ENCODE results near the gene USP32. TPM values are rescaled to one million over a fixed set of nuclear protein-coding genes. Genes with fewer than 3 reads are reported as not detected.

Gene USP32
- total and polyA plus RNA-seq, 2 of the 8 experiments (the other 6 are each of a cell fraction or from before 2014, with no cell fraction given), result 29.6 to 112 TPM

DNA sequence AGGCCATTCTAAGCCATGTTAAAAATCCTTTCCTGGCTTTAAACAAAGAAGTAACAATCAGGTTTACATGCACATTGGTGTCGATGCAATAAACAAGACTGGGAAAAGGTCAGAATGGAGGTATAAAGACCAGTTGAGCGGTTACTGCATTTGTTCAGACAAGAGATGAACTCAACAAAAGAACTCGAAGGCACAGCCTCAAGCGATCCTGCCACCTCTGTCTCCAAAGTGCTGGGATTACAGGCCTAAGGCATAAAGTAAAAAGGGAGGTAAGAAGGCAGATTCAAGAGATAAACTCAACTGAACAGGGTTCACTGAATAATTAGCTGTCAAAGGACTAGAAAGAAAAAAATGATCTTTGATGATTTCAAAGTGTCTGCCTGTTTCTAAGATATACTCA, 39.4 kb downstream of the USP32 start:
- H3K14ac ChIP-seq (ENCODE audit: insufficient read length), result no peak overlapping the region
- no peak overlapping the region for H2BK20ac ChIP-seq (ENCODE audit: low read length)
- no peaks in the 10 kb centered on the region for H3K23me2 ChIP-seq (ENCODE audit: low read depth, low read length)
- H3K4me1 ChIP-seq (replicated peaks in 1 of 4; ENCODE audit: control insufficient read depth in 3 of 4, insufficient read depth in 4 of 4, low read length in 3 of 4), result peaks cover 0 to 4% (median 1%) of the 10 kb centered on the region in 4 experiments; a peak in 2 of 7 replicates
- no peak overlapping the region for H2BK5ac ChIP-seq (ENCODE audit: low read depth, low read length)
- CTCF ChIA-PET (ENCODE audit: partially characterized antibody), result interaction anchor here (0.6 kb wide), 1 partner anchor 31 kb away, joined by 3 read pairs; no protein-coding TSS in a partner anchor
- 95% methylated on average over 4 of the region's 4 CpGs; no CpG with 5 or more reads in 1 of the 2 experiments for WGBS, 2 experiments (ENCODE audit: extremely low coverage in 1 of 2, insufficient coverage in 1 of 2, insufficient read length in 1 of 2, insufficient replicate concordance in 2 of 2, low coverage in 1 of 2, low lambda C conversion rate in 2 of 2, missing lambda C conversion rate in 1 of 2)
- H3K36me3 ChIP-seq (ENCODE audit: control insufficient read depth in 2 of 4, insufficient read depth in 4 of 4, low read length in 3 of 4), result no peaks in the 10 kb centered on the region; a peak in 1 of 8 replicates
- peaks cover 3 to 5% of the 10 kb centered on the region in 2 experiments for H4K20me1 ChIP-seq (replicated peaks in 1 of 2; ENCODE audit: control insufficient read depth in 1 of 2, insufficient read depth in 2 of 2, low read length in 2 of 2)
- no peak for DNase-seq (ENCODE audit: low read depth in 1 of 2, low spot score in 2 of 2)
- H2AK5ac ChIP-seq (ENCODE audit: low read depth, low read length), result no peak overlapping the region
- H3K79me1 ChIP-seq (ENCODE audit: low read depth, low read length), result peaks cover 8% of the 10 kb centered on the region
- no peak for FAIRE-seq
- H3K23ac ChIP-seq (ENCODE audit: insufficient read length), result no peak overlapping the region
- H3K9ac ChIP-seq (replicated peaks in 1 of 4; ENCODE audit: extremely low read depth in 1 of 4, low read depth in 3 of 4, low read length in 3 of 4), result no peak overlapping the region
- H4K8ac ChIP-seq (ENCODE audit: extremely low read depth, insufficient read depth, low read length), result no peak overlapping the region
- peaks cover 0 to 95% of the 10 kb centered on the region in 2 experiments; a peak in 2 of 4 replicates for H3K79me2 ChIP-seq (ENCODE audit: control insufficient read depth in 1 of 2, insufficient read depth in 2 of 2, low read length in 2 of 2)
- no peak overlapping the region for H4K91ac ChIP-seq (replicated peaks; ENCODE audit: insufficient read length, low read length)
- no peak overlapping the region for H3K4me3 ChIP-seq (ENCODE audit: extremely low read depth in 1 of 4, insufficient read depth in 2 of 4, low read depth in 3 of 4, low read length in 4 of 4)
- no peak overlapping the region for H3K56ac ChIP-seq (replicated peaks; ENCODE audit: insufficient read length, low read depth, low read length)
- H4K5ac ChIP-seq (ENCODE audit: insufficient read length, low read depth, low read length), result no peak overlapping the region
- no peak overlapping the region for H2AFZ ChIP-seq (ENCODE audit: low read length)
- H2BK120ac ChIP-seq (replicated peaks; ENCODE audit: low read depth, low read length), result no peak overlapping the region
- H3K18ac ChIP-seq (ENCODE audit: extremely low read depth, low read length), result no peak overlapping the region
- H2BK12ac ChIP-seq (ENCODE audit: low read depth, low read length), result no peak overlapping the region
- H3K27me3 ChIP-seq (replicated peaks in 1 of 4; ENCODE audit: control insufficient read depth in 3 of 4, extremely low read depth in 1 of 4, insufficient read depth in 3 of 4, low read length in 3 of 4), result no peaks in the 10 kb centered on the region
- no peak overlapping the region for H3K4ac ChIP-seq (replicated peaks; ENCODE audit: insufficient read length, low read depth, low read length)
- no peak overlapping the region for H3K27ac ChIP-seq (ENCODE audit: low read depth, low read length)
- no peak overlapping the region for H3K4me2 ChIP-seq (ENCODE audit: insufficient read depth in 1 of 2, low read depth in 2 of 2, low read length in 2 of 2)
- H3K9me3 ChIP-seq (ENCODE audit: insufficient read depth in 2 of 2, low read depth in 1 of 2, low read length in 1 of 2), result no peaks in the 10 kb centered on the region
- H2BK15ac ChIP-seq (ENCODE audit: low read length), result no peak overlapping the region
- POLR2A ChIA-PET (ENCODE audit: partially characterized antibody), result interaction anchor here (0.6 kb wide), 1 partner anchor 683 kb away, joined by 4 read pairs; no protein-coding TSS in a partner anchor
- no peak for TF ChIP-seq KDM4A (IDR thresholded peaks at IDR 0.05; ENCODE audit: low read depth, low read length, severe bottlenecking)
- no peak for TF ChIP-seq BCL11A (IDR thresholded peaks at IDR 0.05; ENCODE audit: low read depth in 2 of 2, low read length in 2 of 2)
- TF ChIP-seq, protein P1, sequence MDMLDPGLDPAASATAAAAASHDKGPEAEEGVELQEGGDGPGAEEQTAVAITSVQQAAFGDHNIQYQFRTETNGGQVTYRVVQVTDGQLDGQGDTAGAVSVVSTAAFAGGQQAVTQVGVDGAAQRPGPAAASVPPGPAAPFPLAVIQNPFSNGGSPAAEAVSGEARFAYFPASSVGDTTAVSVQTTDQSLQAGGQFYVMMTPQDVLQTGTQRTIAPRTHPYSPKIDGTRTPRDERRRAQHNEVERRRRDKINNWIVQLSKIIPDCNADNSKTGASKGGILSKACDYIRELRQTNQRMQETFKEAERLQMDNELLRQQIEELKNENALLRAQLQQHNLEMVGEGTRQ (IDR thresholded peaks at IDR 0.05; ENCODE audit: low read length), result no peak
- TF ChIP-seq KDM1A (IDR thresholded peaks at IDR 0.05; ENCODE audit: borderline replicate concordance, low read length), result no peak
- TF ChIP-seq, protein P2, sequence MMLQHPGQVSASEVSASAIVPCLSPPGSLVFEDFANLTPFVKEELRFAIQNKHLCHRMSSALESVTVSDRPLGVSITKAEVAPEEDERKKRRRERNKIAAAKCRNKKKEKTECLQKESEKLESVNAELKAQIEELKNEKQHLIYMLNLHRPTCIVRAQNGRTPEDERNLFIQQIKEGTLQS (IDR thresholded peaks at IDR 0.05; ENCODE audit: insufficient read depth, low read depth, low read length), result no peak
- TF ChIP-seq YY1 (IDR thresholded peaks at IDR 0.05; ENCODE audit: low read depth, low read length), result no peak
- TF ChIP-seq, protein P3, sequence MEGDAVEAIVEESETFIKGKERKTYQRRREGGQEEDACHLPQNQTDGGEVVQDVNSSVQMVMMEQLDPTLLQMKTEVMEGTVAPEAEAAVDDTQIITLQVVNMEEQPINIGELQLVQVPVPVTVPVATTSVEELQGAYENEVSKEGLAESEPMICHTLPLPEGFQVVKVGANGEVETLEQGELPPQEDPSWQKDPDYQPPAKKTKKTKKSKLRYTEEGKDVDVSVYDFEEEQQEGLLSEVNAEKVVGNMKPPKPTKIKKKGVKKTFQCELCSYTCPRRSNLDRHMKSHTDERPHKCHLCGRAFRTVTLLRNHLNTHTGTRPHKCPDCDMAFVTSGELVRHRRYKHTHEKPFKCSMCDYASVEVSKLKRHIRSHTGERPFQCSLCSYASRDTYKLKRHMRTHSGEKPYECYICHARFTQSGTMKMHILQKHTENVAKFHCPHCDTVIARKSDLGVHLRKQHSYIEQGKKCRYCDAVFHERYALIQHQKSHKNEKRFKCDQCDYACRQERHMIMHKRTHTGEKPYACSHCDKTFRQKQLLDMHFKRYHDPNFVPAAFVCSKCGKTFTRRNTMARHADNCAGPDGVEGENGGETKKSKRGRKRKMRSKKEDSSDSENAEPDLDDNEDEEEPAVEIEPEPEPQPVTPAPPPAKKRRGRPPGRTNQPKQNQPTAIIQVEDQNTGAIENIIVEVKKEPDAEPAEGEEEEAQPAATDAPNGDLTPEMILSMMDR (IDR thresholded peaks at IDR 0.05; ENCODE audit: control extremely low read depth in 1 of 3, insufficient read depth in 1 of 3, low read depth in 1 of 3, low read length in 3 of 3), result no peak
- TF ChIP-seq SP1 (IDR thresholded peaks at IDR 0.05; ENCODE audit: low read depth, low read length), result no peak
- no peak for TF ChIP-seq HDAC6 (IDR thresholded peaks at IDR 0.05; ENCODE audit: low read depth, low read length)
